ENCODE measurements around the gene TNRC18. TPM values are rescaled to one million over a fixed set of nuclear protein-coding genes. Genes with fewer than 3 reads are reported as not detected.
"Not testable (repeated sequence)": the region's sequence is repeated elsewhere in the genome, so short reads cannot be mapped to it uniquely, and the experiment has no call there.

TNRC18 gene, protein sequence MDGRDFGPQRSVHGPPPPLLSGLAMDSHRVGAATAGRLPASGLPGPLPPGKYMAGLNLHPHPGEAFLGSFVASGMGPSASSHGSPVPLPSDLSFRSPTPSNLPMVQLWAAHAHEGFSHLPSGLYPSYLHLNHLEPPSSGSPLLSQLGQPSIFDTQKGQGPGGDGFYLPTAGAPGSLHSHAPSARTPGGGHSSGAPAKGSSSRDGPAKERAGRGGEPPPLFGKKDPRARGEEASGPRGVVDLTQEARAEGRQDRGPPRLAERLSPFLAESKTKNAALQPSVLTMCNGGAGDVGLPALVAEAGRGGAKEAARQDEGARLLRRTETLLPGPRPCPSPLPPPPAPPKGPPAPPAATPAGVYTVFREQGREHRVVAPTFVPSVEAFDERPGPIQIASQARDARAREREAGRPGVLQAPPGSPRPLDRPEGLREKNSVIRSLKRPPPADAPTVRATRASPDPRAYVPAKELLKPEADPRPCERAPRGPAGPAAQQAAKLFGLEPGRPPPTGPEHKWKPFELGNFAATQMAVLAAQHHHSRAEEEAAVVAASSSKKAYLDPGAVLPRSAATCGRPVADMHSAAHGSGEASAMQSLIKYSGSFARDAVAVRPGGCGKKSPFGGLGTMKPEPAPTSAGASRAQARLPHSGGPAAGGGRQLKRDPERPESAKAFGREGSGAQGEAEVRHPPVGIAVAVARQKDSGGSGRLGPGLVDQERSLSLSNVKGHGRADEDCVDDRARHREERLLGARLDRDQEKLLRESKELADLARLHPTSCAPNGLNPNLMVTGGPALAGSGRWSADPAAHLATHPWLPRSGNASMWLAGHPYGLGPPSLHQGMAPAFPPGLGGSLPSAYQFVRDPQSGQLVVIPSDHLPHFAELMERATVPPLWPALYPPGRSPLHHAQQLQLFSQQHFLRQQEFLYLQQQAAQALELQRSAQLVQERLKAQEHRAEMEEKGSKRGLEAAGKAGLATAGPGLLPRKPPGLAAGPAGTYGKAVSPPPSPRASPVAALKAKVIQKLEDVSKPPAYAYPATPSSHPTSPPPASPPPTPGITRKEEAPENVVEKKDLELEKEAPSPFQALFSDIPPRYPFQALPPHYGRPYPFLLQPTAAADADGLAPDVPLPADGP (N-terminal part only)
- total RNA-seq: 47.3 and 52.7 TPM in 2 replicates

DNA sequence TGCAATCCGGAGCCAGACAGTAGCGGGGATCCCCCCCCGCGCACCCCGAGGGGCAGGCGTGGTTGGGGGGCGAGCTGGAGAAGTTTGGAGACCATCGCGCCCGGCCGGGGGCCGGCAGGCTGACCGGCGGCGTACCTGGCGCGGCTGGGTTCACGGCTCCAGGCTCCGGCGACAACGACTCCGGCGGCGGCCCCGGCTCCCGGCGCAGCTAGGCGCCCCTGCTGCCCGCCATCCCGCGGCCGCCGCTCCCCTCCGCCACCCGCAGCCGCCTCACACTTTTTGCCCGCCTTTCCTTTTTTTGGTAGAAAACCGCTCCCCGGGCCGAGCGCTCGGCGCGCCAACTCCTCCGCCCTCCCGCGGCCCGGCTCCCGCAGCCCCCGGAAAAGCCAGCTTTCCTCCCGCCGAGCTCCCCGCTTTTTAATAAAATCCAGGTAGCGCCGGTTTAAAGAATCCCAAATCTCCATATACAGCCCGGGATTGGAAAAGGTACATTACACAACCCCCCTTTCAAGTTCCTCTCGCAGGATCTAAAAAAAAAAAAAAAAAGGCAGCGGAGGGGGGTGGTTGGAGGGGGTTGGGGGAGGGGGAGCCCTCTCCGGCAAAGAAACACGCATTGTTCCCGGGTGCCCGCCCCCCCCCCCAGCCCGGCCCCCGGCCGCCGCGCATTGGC, at the start of gene TNRC18:
TSS of gene TNRC18 (minus strand) at position 529 of the 670 bp plus-strand sequence. CDS start 2,588 bp downstream, outside the sequence.
- Mint-ChIP-seq H3K9me3 (no peaks in the 10 kb centered on the region), H3K27me3 (ENCODE audit: low read depth) (peaks cover 47% of the 10 kb centered on the region), H3K27ac (peak within 1 kb of the TSS; percentile 58), H3K36me3 (ENCODE audit: low read depth) (no peaks in the 10 kb centered on the region), H3K4me1 (ENCODE audit: low read depth) (peaks cover 11% of the 10 kb centered on the region), H3K4me3 (ENCODE audit: low read depth) (peak within 1 kb of the TSS; percentile 79)
- intact Hi-C loops (cut with micrococcal nuclease): no loop called here
- no peak for DNase-seq (ENCODE audit: low spot score)

DNA sequence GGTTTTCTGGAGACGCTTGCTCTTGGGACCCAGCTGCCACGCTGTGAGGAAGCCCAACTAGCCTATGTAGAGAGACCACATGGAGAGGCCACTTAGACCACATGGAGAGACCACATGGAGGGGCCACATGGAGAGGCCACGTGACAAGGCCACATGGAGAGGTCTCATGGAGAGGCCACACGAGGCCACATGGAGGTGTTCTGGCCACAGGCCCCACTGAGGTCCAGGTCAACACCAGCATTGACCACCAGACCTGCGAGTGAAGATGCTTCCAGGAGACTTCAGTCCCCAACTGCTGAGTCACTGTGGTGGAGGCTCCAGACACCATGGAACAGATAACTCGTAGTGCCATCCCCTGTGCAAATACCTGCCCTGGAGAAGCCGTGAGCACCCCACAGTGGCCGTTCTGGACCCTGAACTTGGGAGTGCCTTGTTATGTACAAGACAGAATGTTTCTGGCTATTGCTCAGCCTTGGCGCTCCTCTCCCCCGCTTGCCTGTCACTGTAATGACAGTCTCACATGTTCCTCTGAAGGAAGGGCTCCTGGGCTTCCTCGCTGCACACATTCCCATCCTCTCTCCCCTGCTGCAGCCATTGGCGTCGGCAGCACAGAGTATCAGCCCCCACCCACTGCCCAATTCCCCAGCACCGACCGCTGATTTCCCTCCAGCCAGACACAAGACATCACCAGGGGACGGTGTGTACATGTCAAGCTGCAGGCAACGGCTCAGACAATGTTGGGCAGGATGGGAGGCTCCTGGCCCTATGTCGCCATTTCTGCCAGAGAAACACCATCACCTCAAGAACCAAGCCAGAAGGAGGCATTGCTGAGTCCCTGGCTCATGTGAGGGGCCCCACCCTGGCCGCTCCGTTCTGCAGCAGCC, 49.0 kb upstream of the TNRC18 start:
- Mint-ChIP-seq H3K27ac (no peak overlapping the region), H3K4me3 (ENCODE audit: low read depth) (no peak overlapping the region), H3K27me3 (ENCODE audit: low read depth) (no peaks in the 10 kb centered on the region), H3K36me3 (ENCODE audit: low read depth) (no peaks in the 10 kb centered on the region), H3K9me3 (no peaks in the 10 kb centered on the region), H3K4me1 (ENCODE audit: low read depth) (no peaks in the 10 kb centered on the region)
- no peak for DNase-seq (ENCODE audit: low spot score)
- intact Hi-C loops (cut with micrococcal nuclease): no loop called here

GRCh38 chr7:5471623-5472022, 48.0 kb upstream of the TNRC18 start:
- intact Hi-C loops (cut with micrococcal nuclease); DNase-seq (ENCODE audit: low spot score); H3K9me3 Mint-ChIP-seq; H3K4me1 Mint-ChIP-seq (ENCODE audit: low read depth); H3K36me3 Mint-ChIP-seq (ENCODE audit: low read depth); H3K4me3 Mint-ChIP-seq (ENCODE audit: low read depth); H3K27me3 Mint-ChIP-seq (ENCODE audit: low read depth); H3K27ac Mint-ChIP-seq: not testable (repeated sequence)

DNA sequence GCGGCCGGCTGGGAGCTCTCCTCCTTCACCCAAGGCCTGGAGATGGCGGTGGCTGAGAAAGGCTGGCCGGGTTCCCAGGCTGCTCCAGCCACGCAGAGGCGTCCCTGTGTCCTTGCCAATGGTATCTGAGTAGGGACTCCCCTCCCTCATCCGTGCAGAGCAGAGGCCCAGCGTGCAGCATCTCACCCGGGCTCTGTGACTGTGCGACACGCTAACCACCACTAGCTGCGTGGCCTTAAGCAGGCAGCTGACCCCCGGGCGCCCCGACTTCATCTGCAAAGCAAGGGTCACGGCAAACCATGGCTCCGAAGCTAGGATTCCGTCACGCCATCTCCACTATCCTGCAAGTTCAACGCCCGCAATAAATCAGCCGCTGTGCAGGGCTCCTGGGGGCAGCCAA, 47.2 kb upstream of the TNRC18 start:
- Mint-ChIP-seq H3K27me3 (ENCODE audit: low read depth) (no peaks in the 10 kb centered on the region), H3K4me1 (ENCODE audit: low read depth) (no peaks in the 10 kb centered on the region), H3K9me3 (no peaks in the 10 kb centered on the region), H3K4me3 (ENCODE audit: low read depth) (no peak overlapping the region), H3K27ac (no peak overlapping the region), H3K36me3 (ENCODE audit: low read depth) (no peaks in the 10 kb centered on the region)
- DNase-seq (ENCODE audit: low spot score): no peak
- intact Hi-C loops (cut with micrococcal nuclease): no loop called here

DNA sequence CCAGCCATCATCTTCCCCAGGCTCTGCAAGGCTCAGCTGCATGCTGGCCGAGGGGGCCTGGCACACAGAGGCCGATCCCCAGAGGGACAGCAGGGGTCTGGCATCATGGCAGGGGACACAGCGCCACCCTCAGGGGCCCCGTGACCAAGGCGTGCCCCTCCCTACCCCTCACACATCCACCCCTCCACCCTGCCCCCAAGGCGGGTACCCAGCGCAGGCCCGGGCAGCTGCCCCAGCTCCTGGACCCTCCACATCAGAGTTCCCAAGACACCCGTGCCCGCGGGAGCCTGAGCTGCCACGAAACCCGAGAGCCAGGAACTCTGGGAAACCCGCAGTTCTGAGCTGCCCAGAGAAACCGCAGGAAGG, 46.5 kb upstream of the TNRC18 start:
- intact Hi-C loops (cut with micrococcal nuclease): no loop called here
- DNase-seq (ENCODE audit: low spot score): no peak

GRCh38 chr7:5469375-5470166, 45.9 kb upstream of the TNRC18 start:
- H3K27ac Mint-ChIP-seq: no peak overlapping the region
- no peak for DNase-seq (ENCODE audit: low spot score)
- no peaks in the 10 kb centered on the region for H3K9me3 Mint-ChIP-seq
- H3K4me3 Mint-ChIP-seq (ENCODE audit: low read depth): no peak overlapping the region
- H3K4me1 Mint-ChIP-seq (ENCODE audit: low read depth): no peaks in the 10 kb centered on the region
- no peaks in the 10 kb centered on the region for H3K27me3 Mint-ChIP-seq (ENCODE audit: low read depth)
- H3K36me3 Mint-ChIP-seq (ENCODE audit: low read depth): no peaks in the 10 kb centered on the region
- intact Hi-C loops (cut with micrococcal nuclease): no loop called here

More for the DNA sequence above, 46.5 kb upstream of the TNRC18 start:
- Mint-ChIP-seq H3K27ac (no peak overlapping the region), H3K9me3 (no peaks in the 10 kb centered on the region), H3K4me1 (ENCODE audit: low read depth) (no peaks in the 10 kb centered on the region), H3K4me3 (ENCODE audit: low read depth) (no peak overlapping the region), H3K36me3 (ENCODE audit: low read depth) (no peaks in the 10 kb centered on the region), H3K27me3 (ENCODE audit: low read depth) (no peaks in the 10 kb centered on the region)

- Mint-ChIP-seq H3K9me3 (no peaks in the 10 kb centered on the region), H3K27me3 (ENCODE audit: low read depth) (no peaks in the 10 kb centered on the region), H3K4me1 (ENCODE audit: low read depth) (no peaks in the 10 kb centered on the region), H3K27ac (no peak overlapping the region), H3K4me3 (ENCODE audit: low read depth) (no peak overlapping the region), H3K36me3 (ENCODE audit: low read depth) (no peaks in the 10 kb centered on the region)
- intact Hi-C loops (cut with micrococcal nuclease): no loop called here
- no peak for DNase-seq (ENCODE audit: low spot score)
These were observed 44.0 kb upstream of the TNRC18 start for GRCh38 chr7:5467645-5468044.

DNA sequence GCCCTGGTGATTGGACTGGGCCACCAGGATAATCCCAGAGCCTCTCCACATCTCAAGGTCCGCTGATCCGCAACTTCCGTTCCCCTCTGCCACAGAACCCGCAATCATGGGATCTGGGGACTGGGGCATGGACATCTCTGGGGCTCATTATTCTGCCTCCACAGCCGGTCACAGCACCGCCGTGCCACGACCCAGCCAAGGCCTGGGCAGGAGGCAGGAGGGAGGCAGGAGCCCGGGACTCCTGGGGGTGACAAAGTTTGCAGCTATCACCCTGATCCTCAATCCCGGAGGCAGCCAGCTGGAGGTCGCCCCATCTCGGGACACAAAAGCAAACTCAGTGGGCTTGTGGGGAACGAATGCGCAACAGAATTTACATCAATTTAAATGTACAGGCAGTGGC, 42.9 kb upstream of the TNRC18 start:
- intact Hi-C loops (cut with micrococcal nuclease): no loop called here
- H3K4me1 Mint-ChIP-seq (ENCODE audit: low read depth): peaks cover 2% of the 10 kb centered on the region

GRCh38 chr7:5463031-5463430, 39.4 kb upstream of the TNRC18 start:
- no peak for DNase-seq (ENCODE audit: low spot score)
- H3K4me3 Mint-ChIP-seq (ENCODE audit: low read depth): no peak overlapping the region
- H3K27me3 Mint-ChIP-seq (ENCODE audit: low read depth): no peaks in the 10 kb centered on the region
- H3K36me3 Mint-ChIP-seq (ENCODE audit: low read depth): no peaks in the 10 kb centered on the region
- no peak overlapping the region for H3K27ac Mint-ChIP-seq
- H3K9me3 Mint-ChIP-seq: no peaks in the 10 kb centered on the region
- intact Hi-C loops (cut with micrococcal nuclease): no loop called here
- peaks cover 2% of the 10 kb centered on the region for H3K4me1 Mint-ChIP-seq (ENCODE audit: low read depth)

More for the DNA sequence above, 42.9 kb upstream of the TNRC18 start:
- Mint-ChIP-seq H3K36me3 (ENCODE audit: low read depth) (no peaks in the 10 kb centered on the region), H3K9me3 (no peaks in the 10 kb centered on the region), H3K4me3 (ENCODE audit: low read depth) (no peak overlapping the region), H3K27ac (no peak overlapping the region), H3K27me3 (ENCODE audit: low read depth) (no peaks in the 10 kb centered on the region)
- DNase-seq (ENCODE audit: low spot score): no peak

DNA sequence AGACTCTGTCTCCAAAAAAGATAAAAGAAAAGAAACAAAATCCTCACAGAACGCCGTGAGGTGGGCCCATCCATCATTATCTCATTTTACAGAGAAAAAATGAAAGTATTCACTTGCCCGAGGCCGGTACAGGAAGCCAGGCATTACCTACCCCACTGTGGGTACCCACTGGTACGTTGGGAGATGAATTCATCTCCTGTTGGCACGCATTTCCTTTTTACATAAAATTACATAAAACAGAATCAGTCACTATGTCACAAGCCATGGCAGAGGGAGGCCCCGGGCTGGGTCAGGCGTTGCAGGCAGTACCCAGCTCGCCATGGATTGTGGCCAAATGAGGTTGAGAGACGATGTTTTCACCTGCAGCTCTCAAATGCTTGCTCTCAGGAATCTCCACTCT, 38.6 kb upstream of the TNRC18 start:
- Mint-ChIP-seq H3K9me3 (no peaks in the 10 kb centered on the region), H3K27ac (no peak overlapping the region), H3K4me1 (ENCODE audit: low read depth) (peaks cover 2% of the 10 kb centered on the region), H3K27me3 (ENCODE audit: low read depth) (no peaks in the 10 kb centered on the region), H3K36me3 (ENCODE audit: low read depth) (no peaks in the 10 kb centered on the region), H3K4me3 (ENCODE audit: low read depth) (no peak overlapping the region)
- no peak for DNase-seq (ENCODE audit: low spot score)
- intact Hi-C loops (cut with micrococcal nuclease): no loop called here

DNA sequence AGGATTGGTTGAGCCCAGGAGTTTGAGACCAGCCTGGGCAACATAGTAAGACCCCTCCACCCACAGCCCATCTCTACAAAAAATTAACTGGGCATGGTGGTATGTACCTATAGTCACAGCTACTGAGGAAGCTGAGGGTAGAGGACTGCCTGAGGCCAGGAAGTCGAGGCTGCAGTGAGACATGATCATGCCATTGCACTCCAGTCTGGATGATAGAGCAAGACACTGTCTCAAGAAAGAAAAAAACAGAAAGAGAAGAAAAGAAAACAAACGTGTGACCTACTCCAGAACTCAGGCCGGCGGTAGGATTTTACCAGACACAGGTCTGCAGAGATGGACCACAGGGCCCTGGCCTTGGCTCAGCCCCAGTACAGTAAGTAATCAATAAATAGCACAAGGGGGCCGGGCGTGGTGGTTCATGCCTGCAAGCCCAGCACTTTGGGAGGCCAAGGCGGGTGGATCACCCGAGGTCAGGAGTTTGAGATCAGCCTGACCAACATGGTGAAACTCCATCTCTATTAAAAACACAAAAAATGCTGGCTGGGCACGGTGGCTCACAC, 35.4 kb upstream of the TNRC18 start:
- H3K27me3 Mint-ChIP-seq (ENCODE audit: low read depth): peaks cover 8% of the 10 kb centered on the region
- no peaks in the 10 kb centered on the region for H3K9me3 Mint-ChIP-seq
- no peaks in the 10 kb centered on the region for H3K36me3 Mint-ChIP-seq (ENCODE audit: low read depth)
- DNase-seq (ENCODE audit: low spot score): no peak
- no peak overlapping the region for H3K4me3 Mint-ChIP-seq (ENCODE audit: low read depth)
- peaks cover 2% of the 10 kb centered on the region for H3K4me1 Mint-ChIP-seq (ENCODE audit: low read depth)
- intact Hi-C loops (cut with micrococcal nuclease): no loop called here
- no peak overlapping the region for H3K27ac Mint-ChIP-seq
